H1 (cell line): ENCODE data around the gene BMERB1. TPM values are rescaled to one million over a fixed set of nuclear protein-coding genes. Genes with fewer than 3 reads are reported as not detected.

Experiments
- ATF3 ChIP-seq: IDR thresholded peaks from 2 replicates; pipeline ENCODE4 v1.6.1; 2011; ENCODE audit warnings: low read depth, mild to moderate bottlenecking, low read length; ENCODE audit not compliant: insufficient read depth
- BACH1 ChIP-seq: IDR thresholded peaks from 2 replicates; pipeline ENCODE4 v1.6.1; 2012; ENCODE audit warnings: low read length, improper control_type of control experiment
- CHD7 ChIP-seq: fragments of 300-600 bp; sonication (generic); IDR thresholded peaks from 2 replicates; pipeline ENCODE4 v1.7.1; 2012; ENCODE audit warnings: low read length, moderate library complexity, mild to moderate bottlenecking, inconsistent platforms; ENCODE audit not compliant: insufficient replicate concordance
- CTCF ChIP-seq, 3 experiments: IDR thresholded peaks; 1 replicate in 2 of 3; 2 replicates in 1 of 3; pipeline versions ENCODE4 v1.5.1 to v1.6.1; 2011; ENCODE audit warnings: low read length in 3 of 3, mild to moderate bottlenecking in 3 of 3, inconsistent platforms in 2 of 3, low read depth in 1 of 3, moderate library complexity in 1 of 3; ENCODE audit not compliant: insufficient read depth in 1 of 3; ENCODE audit errors: control extremely low read depth in 1 of 3
- MAFK ChIP-seq: IDR thresholded peaks from 2 replicates; pipeline ENCODE4 v1.6.1; 2012; ENCODE audit warnings: low read depth, mild to moderate bottlenecking, improper control_type of control experiment, low read length
- SP2 ChIP-seq: IDR thresholded peaks from 2 replicates; pipeline ENCODE4 v1.6.1; 2012; ENCODE audit warnings: mild to moderate bottlenecking, low read length, inconsistent platforms
- USF2 ChIP-seq: IDR thresholded peaks from 2 replicates; pipeline ENCODE4 v1.6.1; 2011; ENCODE audit warnings: low read length, improper control_type of control experiment
- YY1 ChIP-seq: IDR thresholded peaks from 2 replicates; pipeline ENCODE4 v1.6.1; 2011; ENCODE audit warnings: low read depth, mild to moderate bottlenecking, low read length
- polyA plus RNA-seq, 7 experiments: library from polyadenylated mRNA; depleted of rRNA in 3 of 7; stranded (reverse) in 5 of 7; unstranded in 2 of 7; fragments of >200 nt in 5 of 7; fragments of 200-250 nt in 2 of 7; gene quantifications; 1 replicate in 5 of 7; 2 replicates in 1 of 7; 4 replicates in 1 of 7; pipeline versions ENCODE4 v1.2.1 to v1.2.3, GENCODE V29; 2011 to 2013; ENCODE audit warnings: missing spikeins in 2 of 7, mixed read lengths in 2 of 7
- total RNA-seq: library from RNA; stranded (reverse); fragmentation: NEBNext Ultra II Directional; extraction: Animal tissue kit (Norgen Biotek cat#: 25700); gene quantifications from 2 replicates; pipeline ENCODE4 v1.2.1, GENCODE V29; 2021

Gene BMERB1
- total and polyA plus RNA-seq, 2 of the 8 experiments (the other 6 are each of a cell fraction or from before 2014, with no cell fraction given) = 23.5 to 27.1 TPM

- TF ChIP-seq CHD7 (no peak), USF2 (no peak), MAFK (no peak), CTCF (IDR thresholded peaks at IDR 0.05; ENCODE audit: control extremely low read depth in 1 of 3, insufficient read depth in 1 of 3, low read depth in 1 of 3, low read length in 3 of 3) (no peak), YY1 (no peak), SP2 (no peak), ATF3 (no peak), BACH1 (no peak)
Measured at GRCh38 chr16:15544405-15544804, 110.0 kb downstream of the BMERB1 start (continued).
